ENCODE data around the gene APOA1.

GRCh38 chr11:116855413-116855812 lies 18.0 kb upstream of the APOA1 start:
- TF ChIP-seq GATA2 (IDR thresholded peaks at IDR 0.05; ENCODE audit: low read depth, low read length) (no peak), GATA3 (IDR thresholded peaks at IDR 0.05; ENCODE audit: low read depth, low read length) (no peak)
